IPS-18c (cell line): ENCODE measurements around the gene XRCC4.

Source experiments
- H3K4me3 ChIP-seq: 2 replicates; pipeline ENCODE4 v1.7.0; 2013; ENCODE audit warnings: low read depth, mild to moderate bottlenecking, low read length, moderate library complexity; ENCODE audit not compliant: insufficient read depth
- H3K9me3 ChIP-seq: one replicate; pipeline ENCODE4 v1.6.1; 2013; ENCODE audit warnings: mild to moderate bottlenecking, low read length, moderate library complexity; ENCODE audit not compliant: control insufficient read depth, insufficient read depth

The XRCC4 gene

GRCh38 chr5:83370957-83371356, 293.6 kb downstream of the XRCC4 start:
- H3K9me3 ChIP-seq: no peaks in the 10 kb centered on the region
- H3K4me3 ChIP-seq: no peak overlapping the region

GRCh38 chr5:83371726-83372125, 294.4 kb downstream of the XRCC4 start:
- H3K9me3 ChIP-seq: no peaks in the 10 kb centered on the region
- H3K4me3 ChIP-seq: no peak overlapping the region

GRCh38 chr5:83374547-83374946, 297.2 kb downstream of the XRCC4 start:
- H3K4me3 ChIP-seq: no peak overlapping the region
- H3K9me3 ChIP-seq: no peaks in the 10 kb centered on the region

- Histone ChIP-seq H3K4me3 (no peak overlapping the region), H3K9me3 (no peaks in the 10 kb centered on the region)
These were observed 297.9 kb downstream of the XRCC4 start for GRCh38 chr5:83375049-83375745.

GRCh38 chr5:83376461-83376860, 299.1 kb downstream of the XRCC4 start:
- no peak overlapping the region for H3K4me3 ChIP-seq

GRCh38 chr5:83377131-83377865, 300.0 kb downstream of the XRCC4 start:
- Histone ChIP-seq H3K4me3 (no peak overlapping the region), H3K9me3 (no peaks in the 10 kb centered on the region)

More at GRCh38 chr5:83376461-83376860, 299.1 kb downstream of the XRCC4 start:
- H3K9me3 ChIP-seq: no peaks in the 10 kb centered on the region

GRCh38 chr5:83378624-83379289, 301.4 kb downstream of the XRCC4 start:
- Histone ChIP-seq H3K4me3 (no peak overlapping the region), H3K9me3 (no peaks in the 10 kb centered on the region)

- H3K9me3 ChIP-seq: no peaks in the 10 kb centered on the region
- H3K4me3 ChIP-seq: no peak overlapping the region
These were observed 308.5 kb downstream of the XRCC4 start for GRCh38 chr5:83385812-83386211.

- no peak overlapping the region for H3K4me3 ChIP-seq
- H3K9me3 ChIP-seq: no peaks in the 10 kb centered on the region
These were observed 309.7 kb downstream of the XRCC4 start for GRCh38 chr5:83387041-83387440.

GRCh38 chr5:83388608-83389007, 311.3 kb downstream of the XRCC4 start:
- H3K9me3 ChIP-seq: no peaks in the 10 kb centered on the region
- no peak overlapping the region for H3K4me3 ChIP-seq

GRCh38 chr5:83392766-83393503, 315.6 kb downstream of the XRCC4 start:
- no peaks in the 10 kb centered on the region for H3K9me3 ChIP-seq
- H3K4me3 ChIP-seq: no peak overlapping the region

- Histone ChIP-seq H3K9me3 (no peaks in the 10 kb centered on the region), H3K4me3 (no peak overlapping the region)
These were observed 316.1 kb downstream of the XRCC4 start for GRCh38 chr5:83393504-83393866.

GRCh38 chr5:83394190-83394589, 316.8 kb downstream of the XRCC4 start:
- H3K9me3 ChIP-seq: no peaks in the 10 kb centered on the region
- no peak overlapping the region for H3K4me3 ChIP-seq

GRCh38 chr5:83396662-83397061, 319.3 kb downstream of the XRCC4 start:
- H3K9me3 ChIP-seq: no peaks in the 10 kb centered on the region
- no peak overlapping the region for H3K4me3 ChIP-seq

- Histone ChIP-seq H3K9me3 (no peaks in the 10 kb centered on the region), H3K4me3 (no peak overlapping the region)
These were observed 320.3 kb downstream of the XRCC4 start for GRCh38 chr5:83397658-83398057.

GRCh38 chr5:83400241-83400640, 322.9 kb downstream of the XRCC4 start:
- no peaks in the 10 kb centered on the region for H3K9me3 ChIP-seq
- H3K4me3 ChIP-seq: no peak overlapping the region

GRCh38 chr5:83400701-83401100, 323.4 kb downstream of the XRCC4 start:
- Histone ChIP-seq H3K9me3 (no peaks in the 10 kb centered on the region), H3K4me3 (no peak overlapping the region)
